GM12874 (cell line): Measurements from ENCODE around the gene FAM24A.

Experiments
- TF ChIP-seq, protein P1 (sequence below): IDR thresholded peaks from 2 replicates; pipeline ENCODE4 v1.5.1; 2011; ENCODE audit warnings: low read depth, mild to moderate bottlenecking, control low read depth, low read length, moderate library complexity; ENCODE audit not compliant: insufficient read depth

FAM24A gene

DNA sequence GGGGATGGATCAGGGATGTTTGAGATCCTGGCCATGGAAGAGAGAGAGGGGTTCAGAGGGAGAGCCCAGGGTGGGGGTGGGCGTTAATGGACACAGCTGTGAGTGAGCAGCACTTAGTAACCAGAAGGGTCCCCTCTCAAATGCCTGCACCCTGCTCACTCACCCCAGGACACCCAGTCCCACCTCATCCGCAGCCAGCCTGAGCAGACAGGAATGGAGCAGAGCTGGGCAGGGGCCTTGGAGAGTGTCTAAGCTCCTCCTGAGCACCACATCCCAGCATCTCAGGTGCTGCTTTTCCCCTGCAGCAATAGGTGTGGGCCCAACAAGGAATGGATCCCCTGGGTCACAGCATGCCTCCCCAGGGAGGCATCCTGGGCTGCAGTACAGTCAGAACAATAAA is 5.3 kb downstream of the FAM24A start:
- TF ChIP-seq, protein P1, sequence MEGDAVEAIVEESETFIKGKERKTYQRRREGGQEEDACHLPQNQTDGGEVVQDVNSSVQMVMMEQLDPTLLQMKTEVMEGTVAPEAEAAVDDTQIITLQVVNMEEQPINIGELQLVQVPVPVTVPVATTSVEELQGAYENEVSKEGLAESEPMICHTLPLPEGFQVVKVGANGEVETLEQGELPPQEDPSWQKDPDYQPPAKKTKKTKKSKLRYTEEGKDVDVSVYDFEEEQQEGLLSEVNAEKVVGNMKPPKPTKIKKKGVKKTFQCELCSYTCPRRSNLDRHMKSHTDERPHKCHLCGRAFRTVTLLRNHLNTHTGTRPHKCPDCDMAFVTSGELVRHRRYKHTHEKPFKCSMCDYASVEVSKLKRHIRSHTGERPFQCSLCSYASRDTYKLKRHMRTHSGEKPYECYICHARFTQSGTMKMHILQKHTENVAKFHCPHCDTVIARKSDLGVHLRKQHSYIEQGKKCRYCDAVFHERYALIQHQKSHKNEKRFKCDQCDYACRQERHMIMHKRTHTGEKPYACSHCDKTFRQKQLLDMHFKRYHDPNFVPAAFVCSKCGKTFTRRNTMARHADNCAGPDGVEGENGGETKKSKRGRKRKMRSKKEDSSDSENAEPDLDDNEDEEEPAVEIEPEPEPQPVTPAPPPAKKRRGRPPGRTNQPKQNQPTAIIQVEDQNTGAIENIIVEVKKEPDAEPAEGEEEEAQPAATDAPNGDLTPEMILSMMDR, result no peak

DNA sequence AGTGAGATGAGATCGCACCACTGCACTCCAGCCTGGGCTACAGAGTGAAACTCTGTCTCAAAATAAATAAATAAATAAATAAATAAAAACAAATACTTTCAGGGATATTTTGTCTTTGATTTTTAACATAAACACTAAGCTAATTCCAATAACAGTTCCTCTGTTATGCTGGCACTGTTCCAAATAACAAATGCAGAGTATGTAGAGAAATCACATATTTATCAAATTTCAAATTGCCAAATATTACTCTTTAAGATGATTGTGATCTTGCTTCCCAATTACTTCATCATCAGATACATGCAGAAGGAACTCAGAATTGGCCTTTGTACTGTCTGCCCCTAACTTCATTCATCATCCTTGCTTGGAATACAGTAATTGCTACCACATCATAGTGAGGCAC is 19.7 kb downstream of the FAM24A start:
- TF ChIP-seq, protein P1, result no peak

DNA sequence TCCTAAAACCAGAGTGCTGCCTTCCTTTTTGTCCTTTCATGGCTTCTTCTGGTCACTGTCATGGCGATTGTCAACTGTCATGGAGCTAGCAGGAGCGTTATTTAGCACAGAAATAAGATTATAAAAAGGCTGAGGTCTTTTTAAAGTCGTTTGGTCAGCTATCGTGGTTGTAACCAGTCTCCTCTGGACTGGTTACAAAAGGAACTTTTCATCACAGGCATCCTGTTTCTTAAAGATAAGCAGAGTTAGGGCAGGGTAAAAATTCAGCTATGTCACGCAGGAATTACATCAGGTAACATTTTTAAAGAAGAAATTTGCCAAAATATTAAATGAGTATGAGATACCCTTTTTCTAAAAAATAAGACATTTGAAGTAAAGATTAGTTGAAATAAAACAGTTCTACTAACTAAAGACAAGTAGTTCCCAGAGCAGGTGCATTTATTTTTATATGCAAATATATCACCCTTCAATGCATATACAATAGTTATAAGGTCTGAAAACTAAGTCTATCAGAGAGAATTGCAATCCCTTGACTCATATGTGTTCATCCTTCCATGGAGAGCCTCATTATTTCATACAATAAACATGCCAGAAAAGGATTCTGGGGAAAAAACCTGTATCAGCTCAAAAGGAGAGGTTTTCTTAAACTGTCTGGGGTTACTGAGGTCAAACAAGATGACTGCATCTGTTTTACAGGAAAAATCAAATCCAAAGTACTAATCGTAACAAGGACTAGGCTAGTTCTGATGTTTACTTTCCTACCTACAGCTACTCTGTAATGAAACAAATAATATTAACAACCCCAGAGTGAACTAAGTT is 20.9 kb downstream of the FAM24A start:
- TF ChIP-seq, protein P1, result no peak

DNA sequence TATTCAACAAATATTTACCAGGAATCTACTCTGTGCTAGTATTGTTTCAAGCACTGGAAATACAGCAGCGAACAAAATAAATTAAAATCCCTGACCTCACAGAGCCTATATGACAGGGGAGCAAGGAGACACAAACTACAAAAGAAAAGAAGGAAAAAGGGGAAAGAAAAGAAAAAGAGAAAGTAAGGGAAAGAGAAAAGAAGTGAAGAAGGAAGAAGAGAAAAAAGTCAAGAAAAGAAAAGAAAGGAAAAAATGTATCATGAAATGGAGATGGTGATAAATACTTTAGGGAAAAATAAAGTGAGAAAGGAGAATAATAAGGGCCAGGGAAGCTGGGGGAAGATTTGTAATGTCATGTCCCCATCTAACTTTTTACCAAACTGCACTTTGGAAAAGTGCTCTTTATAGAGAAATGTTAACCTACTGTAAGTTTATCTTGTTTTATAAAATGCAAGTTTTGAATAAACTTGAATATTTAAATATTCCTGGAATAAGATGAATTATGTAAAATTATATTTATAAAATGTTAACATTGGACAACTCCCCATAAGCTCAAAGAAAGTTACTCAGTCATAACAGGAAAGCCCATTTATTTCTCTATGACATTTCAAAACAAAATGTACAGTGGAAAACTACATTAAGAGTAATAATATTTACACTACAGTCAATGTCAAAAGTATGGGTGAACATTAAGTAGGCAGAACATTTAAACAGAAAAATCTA is 28.9 kb downstream of the FAM24A start:
- TF ChIP-seq, protein P1, result no peak

DNA sequence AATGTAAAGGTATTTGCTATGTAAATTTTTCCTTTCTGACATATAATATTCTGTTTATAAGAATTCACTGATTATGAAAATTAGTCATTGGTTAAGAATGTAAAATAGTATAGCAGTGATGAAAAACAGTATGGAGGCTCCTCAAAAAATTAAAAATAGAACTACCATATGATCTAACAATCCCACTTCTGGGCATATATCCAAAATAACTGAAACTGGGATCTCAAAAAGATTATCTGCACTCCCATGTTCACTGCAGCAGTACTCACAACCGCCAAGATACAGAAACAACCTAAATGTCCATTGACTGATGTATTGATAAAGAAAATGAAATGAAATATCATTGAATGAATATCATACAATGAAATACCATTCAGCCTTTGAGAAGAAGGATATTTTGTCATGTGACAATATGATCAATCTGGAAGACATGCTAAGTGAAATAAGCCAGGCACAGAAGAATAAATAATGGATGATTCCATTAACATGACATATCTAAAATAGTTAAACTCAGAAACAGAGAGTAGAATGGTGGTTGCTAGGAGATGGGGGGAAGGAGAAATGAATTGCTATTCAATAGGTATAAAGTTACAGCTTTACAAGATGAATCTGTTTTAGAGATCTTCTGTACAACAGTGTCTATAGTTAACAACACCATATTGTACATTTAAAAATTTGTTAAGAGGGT is 29.6 kb downstream of the FAM24A start:
- TF ChIP-seq, protein P1, result no peak

DNA sequence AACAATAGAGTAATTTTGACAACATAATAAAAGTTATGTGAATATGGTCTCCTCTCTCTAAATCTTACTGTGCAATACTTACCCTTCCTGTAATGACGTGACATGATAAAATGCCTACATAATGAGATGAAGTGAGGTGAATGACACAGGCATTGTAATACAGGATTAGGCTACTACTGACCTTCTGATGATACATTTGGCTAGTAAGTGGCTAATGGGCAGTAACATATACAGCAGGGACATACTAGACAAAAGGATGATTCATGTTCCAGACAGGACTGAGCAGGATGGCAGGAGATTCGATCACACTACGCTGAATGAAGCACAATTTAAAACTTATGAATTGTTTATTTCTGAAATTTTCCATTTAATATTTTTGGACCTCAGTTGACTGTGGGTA is 38.9 kb downstream of the FAM24A start:
- TF ChIP-seq, protein P1, result no peak

DNA sequence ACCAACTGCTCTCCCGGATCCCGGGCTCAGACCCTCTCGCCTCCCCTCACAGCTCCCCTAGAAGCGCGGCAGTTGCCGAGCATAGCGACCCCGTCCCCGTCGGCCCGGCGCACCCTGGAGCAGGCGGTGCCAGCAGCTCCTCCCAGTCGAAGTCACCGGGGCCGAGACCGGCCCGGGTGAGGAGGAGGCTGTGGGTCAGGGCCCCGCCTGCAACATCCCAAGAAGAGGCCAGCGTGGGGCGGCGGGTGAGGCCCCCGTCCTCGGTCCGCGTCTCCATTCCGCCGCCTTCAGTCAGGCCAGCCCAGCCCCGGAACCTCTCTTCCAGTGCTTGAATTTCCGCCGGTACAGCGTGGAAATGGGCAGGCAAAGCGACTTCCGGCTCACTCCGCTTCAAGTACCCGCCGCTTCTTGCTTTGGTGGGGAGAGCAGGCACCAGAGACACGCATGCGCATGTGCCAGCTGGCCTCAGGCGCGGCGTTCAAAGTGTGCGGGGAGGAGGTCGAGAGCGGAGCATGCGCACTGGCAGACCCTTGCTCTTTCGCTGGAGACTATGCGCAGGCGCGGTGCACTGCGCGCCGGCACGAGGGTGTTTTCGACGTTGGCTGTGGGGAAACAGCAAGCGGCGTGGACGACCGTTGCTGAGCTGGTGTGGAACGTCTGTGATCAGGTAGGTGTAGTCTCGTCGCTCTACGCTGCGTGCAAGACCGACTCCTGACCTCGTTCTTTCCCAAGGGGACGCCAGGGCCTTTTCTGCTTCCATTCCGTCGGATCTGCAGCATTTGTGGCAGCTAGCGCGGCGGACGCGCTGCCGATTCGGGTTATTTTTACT is 43.7 kb downstream of the FAM24A start, which contains the start of gene C10orf88:
Gene C10orf88 (minus strand): TSS at position 326 of the 829 bp plus-strand sequence. CDS start 49 bp downstream, at position 277.
- TF ChIP-seq, protein P1, result no peak
